GM23338 (cell line): ENCODE data around the gene PRC1. TPM values are rescaled to one million over a fixed set of nuclear protein-coding genes. Genes with fewer than 3 reads are reported as not detected.

Experiments
- ATAC-seq: fragments of 200-7000 bp; cut with Tn5 transposase; 3 replicates; pipeline ENCODE4 v1.9.1; 2020
- DNase-seq: peaks from one replicate; pipeline ENCODE4 v3.0.0-alpha.2; 2015; ENCODE audit warnings: low spot score
- H2AFZ ChIP-seq: fragments of 200-600 bp; sonication (generic); 2 replicates; pipeline ENCODE4 v1.8.0; 2016; ENCODE audit warnings: antibody characterized with exemption, mild to moderate bottlenecking, moderate library complexity
- H3F3A ChIP-seq: fragments of 200-600 bp; sonication (generic); replicated peaks from 2 replicates; pipeline ENCODE4 v1.8.0; 2017; ENCODE audit warnings: antibody characterized with exemption, mixed run types, low read depth
- H3K27ac ChIP-seq: fragments of 200-600 bp; sonication (generic); 2 replicates; pipeline ENCODE4 v1.6.1; 2016; ENCODE audit warnings: low read depth
- H3K27me3 ChIP-seq: fragments of 200-600 bp; sonication (generic); 2 replicates; pipeline ENCODE4 v1.8.0; 2016; ENCODE audit warnings: mild to moderate bottlenecking, mixed run types, moderate library complexity; ENCODE audit not compliant: insufficient read depth
- H3K36me3 ChIP-seq: fragments of 200-600 bp; sonication (generic); 2 replicates; pipeline ENCODE4 v1.8.0; 2016; ENCODE audit warnings: mild to moderate bottlenecking; ENCODE audit not compliant: insufficient read depth
- H3K4me1 ChIP-seq: fragments of 200-600 bp; sonication (generic); 2 replicates; pipeline ENCODE4 v1.8.0; 2016; ENCODE audit warnings: mild to moderate bottlenecking, moderate library complexity; ENCODE audit not compliant: insufficient read depth
- H3K4me2 ChIP-seq: fragments of 200-600 bp; sonication (generic); 2 replicates; pipeline ENCODE4 v1.7.1; 2017; ENCODE audit warnings: mixed run types
- H3K4me3 ChIP-seq: fragments of 200-600 bp; sonication (generic); 2 replicates; pipeline ENCODE4 v1.6.1; 2016; ENCODE audit warnings: mixed run types
- H3K79me2 ChIP-seq: fragments of 200-600 bp; sonication (generic); replicated peaks from 2 replicates; pipeline ENCODE4 v1.8.0; 2017; ENCODE audit warnings: mild to moderate bottlenecking; ENCODE audit not compliant: insufficient read depth
- H3K9me2 ChIP-seq: fragments of 200-600 bp; sonication (generic); 2 replicates; pipeline ENCODE4 v1.8.0; 2017; ENCODE audit not compliant: insufficient read depth
- H4K20me1 ChIP-seq: fragments of 200-600 bp; sonication (generic); replicated peaks from 2 replicates; pipeline ENCODE4 v1.8.0; 2017; ENCODE audit warnings: mild to moderate bottlenecking; ENCODE audit not compliant: insufficient read depth
- H3K27ac Mint-ChIP-seq: 2 replicates; pipeline ENCODE4 v1.8.0; 2020; ENCODE audit warnings: inconsistent platforms, mild to moderate bottlenecking, moderate library complexity, mixed read lengths
- H3K27me3 Mint-ChIP-seq: 3 replicates; pipeline ENCODE4 v1.8.0; 2022; ENCODE audit warnings: low read depth, mild to moderate bottlenecking, moderate library complexity, mixed read lengths, inconsistent platforms; ENCODE audit not compliant: insufficient read depth, poor library complexity
- H3K36me3 Mint-ChIP-seq: 3 replicates; pipeline ENCODE4 v1.8.0; 2021; ENCODE audit warnings: low read depth, mild to moderate bottlenecking, inconsistent platforms, moderate library complexity, mixed read lengths
- H3K4me1 Mint-ChIP-seq: 3 replicates; pipeline ENCODE4 v1.8.0; 2020; ENCODE audit warnings: mild to moderate bottlenecking, inconsistent platforms, mixed read lengths
- H3K4me3 Mint-ChIP-seq: 3 replicates; pipeline ENCODE4 v1.8.0; 2021; ENCODE audit warnings: moderate library complexity, mild to moderate bottlenecking, inconsistent platforms, mixed read lengths
- H3K9me3 Mint-ChIP-seq: 3 replicates; pipeline ENCODE4 v1.8.0; 2020; ENCODE audit warnings: moderate library complexity, mild to moderate bottlenecking, inconsistent platforms, mixed read lengths
- CREB1 ChIP-seq: fragments of 250-450 bp; sonication (Bioruptor Pico); IDR thresholded peaks from 2 replicates; pipeline ENCODE4 v1.5.0; 2020; ENCODE audit warnings: low read depth, mild to moderate bottlenecking, moderate library complexity
- CTCF ChIP-seq, 2 experiments: fragments of 200-600 bp in 1 of 2; sonication (generic) in 1 of 2; conservative IDR thresholded peaks; 2 replicates each; pipeline versions ENCODE4 v1.5.1 to v1.6.1; 2016 to 2017; ENCODE audit warnings: antibody characterized with exemption in 2 of 2, low read depth in 2 of 2, mild to moderate bottlenecking in 2 of 2, moderate library complexity in 1 of 2
- ETS1 ChIP-seq: IDR thresholded peaks from 2 replicates; pipeline ENCODE4 v1.6.1; 2016; ENCODE audit warnings: antibody characterized with exemption
- EZH2 ChIP-seq: fragments of 200-600 bp; sonication (generic); IDR thresholded peaks from one replicate; pipeline ENCODE4 v1.8.0; 2017; ENCODE audit warnings: antibody characterized with exemption, mild to moderate bottlenecking, low read depth; ENCODE audit not compliant: unreplicated experiment
- JUNB ChIP-seq: IDR thresholded peaks from one replicate; pipeline ENCODE4 v1.6.1; 2016; ENCODE audit warnings: antibody characterized with exemption; ENCODE audit not compliant: unreplicated experiment
- NANOG ChIP-seq: IDR thresholded peaks from 2 replicates; pipeline ENCODE4 v1.6.1; 2016; ENCODE audit warnings: antibody characterized with exemption, borderline replicate concordance
- POLR2AphosphoS5 ChIP-seq: IDR thresholded peaks from 2 replicates; pipeline ENCODE4 v1.6.1; 2016; ENCODE audit warnings: antibody characterized with exemption, low read depth
- ZNF331 ChIP-seq: fragments of 250-450 bp; sonication (Bioruptor Pico); IDR thresholded peaks from 2 replicates; pipeline ENCODE4 v1.5.0; 2020; ENCODE audit warnings: low read depth, mild to moderate bottlenecking, moderate library complexity
- ZNF462 ChIP-seq: fragments of 250-450 bp; sonication (Bioruptor Pico); IDR thresholded peaks from 2 replicates; pipeline ENCODE4 v1.5.0; 2020; ENCODE audit warnings: mild to moderate bottlenecking, moderate library complexity
- polyA plus RNA-seq: library from polyadenylated mRNA; unstranded; fragments of >200 nt; fragmentation: Nextera tagmentation; extraction: Ambion mirVana; gene quantifications from 2 replicates; pipeline ENCODE4 v1.2.1, GENCODE V29; 2016
- total RNA-seq: library from RNA; depleted of rRNA; stranded (reverse); fragments of >200 nt; shearing (Covaris generic); gene quantifications from 2 replicates; pipeline ENCODE4 v1.2.3, GENCODE V29; 2014

PRC1 gene
- total and polyA plus RNA-seq, 2 experiments from 2014 or later = 102 to 150 TPM

GRCh38 chr15:91022075-91022831 is 27.9 kb upstream of the PRC1 start, which contains the start of gene VPS33B:
Gene VPS33B, minus strand, starts transcription at chr15:91022594. Its CDS starts 345 bp downstream, at chr15:91022249.
- H3K4me3 ChIP-seq = peak within 1 kb of the TSS; percentile 89
- H3K27ac Mint-ChIP-seq = peak within 1 kb of the TSS; percentile 94
- no peaks in the 10 kb centered on the region for H3K27me3 ChIP-seq
- H3K4me2 ChIP-seq = peak within 1 kb of the TSS; percentile 98
- H3K4me1 Mint-ChIP-seq = peaks cover 12% of the 10 kb centered on the region
- no peaks in the 10 kb centered on the region for H3K9me3 Mint-ChIP-seq
- H3K36me3 Mint-ChIP-seq = no peaks in the 10 kb centered on the region
- H3K36me3 ChIP-seq = no peaks in the 10 kb centered on the region
- 0 out of 2 replicates have a peak, but pooled peaks cover 3% of the 10 kb centered on the region for H3F3A ChIP-seq
- peak; percentile 97 for DNase-seq
- ATAC-seq = peak; percentile 94
- H3K4me3 Mint-ChIP-seq = peak within 1 kb of the TSS; percentile 90
- peaks cover 8% of the 10 kb centered on the region for H3K4me1 ChIP-seq
- no peak within 1 kb of the TSS for H3K27ac ChIP-seq
- peak in 1 of 2 experiments; percentile 24; a peak in 1 of 4 replicates for TF ChIP-seq CTCF (conservative IDR thresholded peaks at IDR 0.05; ENCODE audit: low read depth in 2 of 2)
- TF ChIP-seq EZH2 = no peak
- peak; percentile 89 for TF ChIP-seq POLR2AphosphoS5
- TF ChIP-seq CREB1 (CRISPR knock-in tag) = peak; percentile 5; the same call in 1 of the 2 replicates
- TF ChIP-seq ETS1 = peak; percentile 59
- H3K27me3 Mint-ChIP-seq = peaks cover 6% of the 10 kb centered on the region
- H2AFZ ChIP-seq = peak within 1 kb of the TSS; percentile 97
- H3K9me2 ChIP-seq = no peaks in the 10 kb centered on the region
- H3K79me2 ChIP-seq = peaks cover 21% of the 10 kb centered on the region
- H4K20me1 ChIP-seq = no peaks in the 10 kb centered on the region; the same call in 1 of the 2 replicates

- DNase-seq (no peak), ATAC-seq (peak; percentile 13; the same call in 2 of the 3 replicates)
- Mint-ChIP-seq H3K9me3 (no peaks in the 10 kb centered on the region), H3K36me3 (peaks cover 3% of the 10 kb centered on the region; the same call in 1 of the 3 replicates), H3K27ac (peak overlapping the region; percentile 94; the same call in 1 of the 2 replicates), H3K4me1 (peaks cover 12% of the 10 kb centered on the region), H3K4me3 (peak overlapping the region; percentile 90), H3K27me3 (peaks cover 6% of the 10 kb centered on the region)
- Histone ChIP-seq H3K9me2 (no peaks in the 10 kb centered on the region), H2AFZ (peak overlapping the region; percentile 97), H3K4me3 (peak overlapping the region; percentile 89), H3K36me3 (no peaks in the 10 kb centered on the region), H3K27me3 (no peaks in the 10 kb centered on the region), H3K4me1 (peaks cover 8% of the 10 kb centered on the region), H4K20me1 (no peaks in the 10 kb centered on the region; the same call in 1 of the 2 replicates), H3K79me2 (peaks cover 21% of the 10 kb centered on the region), H3K27ac (no peak overlapping the region), H3K4me2 (peak overlapping the region; percentile 98), H3F3A (0 out of 2 replicates have a peak, but pooled peaks cover 3% of the 10 kb centered on the region)
- TF ChIP-seq ZNF331 (no peak), ETS1 (no peak), NANOG (no peak), JUNB (no peak), ZNF462 (CRISPR knock-in tag) (no peak)
These were observed 27.3 kb upstream of the PRC1 start for GRCh38 chr15:91021516-91022074.
